Omental fat pad (tissue), 4 donors: ENCODE measurements around the gene DBF4. TPM values are rescaled to one million over a fixed set of nuclear protein-coding genes. Genes with fewer than 3 reads are reported as not detected.
"Not testable (repeated sequence)": the region's sequence is repeated elsewhere in the genome, so short reads cannot be mapped to it uniquely, and the experiment has no call there.

ENCODE experiments used
- ATAC-seq: fragments of 150-250 bp; one replicate; pipeline ENCODE4 v1.9.1; 2016; ENCODE audit warnings: mild to moderate bottlenecking, moderate library complexity; ENCODE audit not compliant: low FRiP score
- DNase-seq: peaks from one replicate; pipeline ENCODE4 v3.0.0-alpha.2; 2019; ENCODE audit warnings: low spot score
- CTCF ChIP-seq, 3 donors: fragments of 450-650 bp; IDR thresholded peaks; one replicate each; pipeline ENCODE4 v1.5.1; 2016 to 2017; ENCODE audit warnings: antibody characterized with exemption in 3 of 3, mild to moderate bottlenecking in 3 of 3, moderate library complexity in 2 of 3
- total RNA-seq, 4 donors: library from RNA; depleted of rRNA; stranded (reverse); fragments of >200 nt; gene quantifications; one replicate each; pipeline ENCODE4 v1.1.0, GENCODE V29; 2016

DBF4 gene
- total RNA-seq, 4 donors from 2014 or later = 7.7 to 21.4 (median 16.1) TPM

DNA sequence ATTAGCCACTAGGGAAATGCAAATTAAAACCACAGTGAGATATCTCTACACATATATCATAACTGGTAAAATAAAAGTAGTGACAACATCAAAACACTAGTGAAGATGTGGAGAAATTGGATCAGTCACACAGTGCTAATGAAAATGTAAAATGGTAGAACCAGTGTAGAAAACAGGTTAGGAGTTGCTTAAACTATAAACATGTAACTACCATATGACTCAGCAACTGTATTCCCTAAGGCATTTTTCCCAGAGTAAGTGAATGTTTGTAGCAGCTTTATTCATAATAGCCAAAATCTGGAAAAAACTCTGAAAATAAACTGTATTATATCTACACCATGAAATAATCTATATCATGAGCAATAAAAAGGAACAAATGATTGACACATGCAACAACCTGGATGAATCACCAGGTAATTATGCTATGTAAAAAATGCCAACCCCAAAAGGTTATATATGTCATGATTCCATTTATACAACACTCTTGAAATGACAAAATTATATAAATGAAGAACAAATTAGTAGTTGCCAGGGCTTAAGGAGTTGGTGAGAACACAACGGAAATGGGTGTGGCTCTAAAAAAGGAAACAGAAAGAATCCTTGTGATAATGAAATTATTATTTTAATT lies 22.9 kb upstream of the DBF4 start:
- DNase-seq (no peak), ATAC-seq (no peak)
- TF ChIP-seq CTCF (IDR thresholded peaks at IDR 0.05) = no peak

DNA sequence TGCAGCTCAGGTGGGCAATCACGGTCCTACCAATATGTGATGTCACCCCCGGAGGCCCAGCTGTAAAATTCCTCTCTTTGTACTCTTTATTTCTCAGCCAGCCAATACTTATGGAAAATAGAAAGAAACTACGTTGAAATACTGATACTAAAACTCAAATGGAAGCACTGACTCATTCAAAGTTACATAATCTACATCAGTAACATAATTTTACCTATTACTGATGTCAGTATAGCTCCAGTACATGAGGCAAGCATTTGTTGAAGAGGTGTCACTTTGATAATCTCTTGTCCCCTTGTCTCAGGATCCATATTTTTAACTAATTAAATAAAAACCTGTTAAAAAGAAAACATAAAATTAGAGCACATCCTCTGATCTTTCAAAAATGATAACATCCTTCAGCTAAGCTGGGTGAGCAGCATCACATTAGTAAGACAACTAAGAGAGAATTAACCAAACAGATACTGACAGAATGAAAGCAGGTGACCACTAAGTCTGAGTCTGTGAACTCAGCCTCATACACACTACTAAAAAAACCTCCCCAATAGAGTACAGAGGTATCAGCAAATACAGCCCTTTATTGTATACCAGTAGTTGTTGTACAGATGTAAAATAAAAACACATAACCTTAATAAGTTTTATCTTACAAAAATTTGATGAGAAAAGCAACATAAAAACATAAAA lies 17.7 kb upstream of the DBF4 start:
- DNase-seq (no peak), ATAC-seq (no peak)
- TF ChIP-seq CTCF (IDR thresholded peaks at IDR 0.05) = no peak

- TF ChIP-seq CTCF (IDR thresholded peaks at IDR 0.05) = no peak
- ATAC-seq (no peak), DNase-seq (no peak)
Measured at GRCh38 chr7:87866089-87866488, 10.2 kb upstream of the DBF4 start.

DNA sequence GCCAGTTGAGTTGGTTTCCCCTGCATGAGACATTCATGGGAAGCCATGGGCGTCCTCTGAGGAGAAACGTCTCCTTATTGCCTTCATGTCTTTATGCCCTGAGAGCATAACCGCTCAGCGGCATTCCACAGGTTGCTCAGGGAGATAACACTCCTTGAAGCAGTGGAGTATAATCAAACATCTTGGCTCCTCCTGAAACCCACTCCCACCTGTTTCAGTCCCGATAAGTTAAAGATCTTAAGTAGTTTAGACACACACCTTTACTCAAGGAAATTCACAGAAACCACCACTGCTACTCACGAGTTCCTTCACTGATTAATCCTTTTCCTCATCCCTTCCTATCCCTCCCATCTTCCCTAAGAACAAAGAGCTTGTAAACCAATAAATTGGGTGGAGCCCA lies 9.8 kb upstream of the DBF4 start:
- DNase-seq, ATAC-seq: not testable (repeated sequence)

DNA sequence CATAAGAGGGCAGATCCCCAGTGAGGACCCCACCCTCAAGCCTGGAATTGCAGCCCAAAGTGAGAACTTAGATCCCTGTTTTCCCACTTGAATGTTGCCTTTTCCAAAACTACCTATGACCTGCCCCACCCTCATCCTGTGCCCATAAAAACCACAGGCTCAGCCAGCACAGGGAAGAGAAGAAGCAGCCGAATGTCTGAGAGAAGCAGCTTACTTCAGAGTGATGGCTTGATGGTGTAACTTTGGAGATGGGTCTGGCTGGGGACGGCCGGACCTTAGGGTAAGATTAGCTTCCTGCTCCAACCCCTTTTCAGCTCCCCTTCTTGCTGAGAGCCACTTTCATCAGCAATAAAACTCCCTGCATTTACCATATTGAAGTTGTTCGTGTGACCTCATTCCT lies 5.8 kb upstream of the DBF4 start:
- no peak for ATAC-seq
- DNase-seq = no peak
- no peak for TF ChIP-seq CTCF (IDR thresholded peaks at IDR 0.05)

DNA sequence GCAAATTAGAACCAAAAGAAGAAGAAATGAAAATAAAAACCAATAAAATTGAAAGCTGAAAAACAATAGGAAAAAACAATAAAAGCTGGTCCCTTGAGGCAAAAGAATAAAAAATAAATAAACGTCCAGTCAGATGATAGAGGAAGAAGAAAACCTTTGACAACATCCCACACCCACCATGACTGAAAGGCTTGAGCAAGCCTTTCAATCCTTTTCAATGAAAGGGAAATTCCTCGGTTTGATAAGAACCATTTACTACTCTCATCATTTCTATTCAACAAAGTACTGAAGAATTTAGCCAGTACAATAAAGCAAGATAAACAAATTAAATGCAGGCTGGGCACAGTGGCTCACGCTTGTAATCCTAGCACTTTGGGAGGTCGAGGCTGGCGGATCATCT lies 3.9 kb upstream of the DBF4 start:
- DNase-seq (no peak), ATAC-seq (no peak)
- TF ChIP-seq CTCF (IDR thresholded peaks at IDR 0.05) = no peak

DNA sequence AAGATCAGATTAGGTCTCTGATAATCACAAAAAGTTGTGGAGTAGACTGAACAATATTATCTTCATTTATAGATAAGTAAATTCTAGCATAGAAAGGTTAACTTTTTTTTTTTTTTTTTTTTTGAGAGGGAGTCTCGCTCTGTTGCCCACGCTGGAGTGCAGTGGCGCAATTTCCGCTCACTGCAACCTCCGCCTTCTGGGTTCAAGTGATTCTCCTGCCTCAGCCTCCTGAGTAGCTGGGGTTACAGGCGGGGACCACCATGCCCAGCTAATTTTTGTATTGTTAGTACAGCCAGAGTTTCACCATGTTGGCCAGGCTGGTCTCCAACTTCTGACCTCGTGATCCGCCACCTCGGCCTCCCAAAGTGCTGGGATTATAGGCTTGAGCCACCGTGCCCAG lies 3.0 kb upstream of the DBF4 start:
- DNase-seq, ATAC-seq: not testable (repeated sequence)

DNA sequence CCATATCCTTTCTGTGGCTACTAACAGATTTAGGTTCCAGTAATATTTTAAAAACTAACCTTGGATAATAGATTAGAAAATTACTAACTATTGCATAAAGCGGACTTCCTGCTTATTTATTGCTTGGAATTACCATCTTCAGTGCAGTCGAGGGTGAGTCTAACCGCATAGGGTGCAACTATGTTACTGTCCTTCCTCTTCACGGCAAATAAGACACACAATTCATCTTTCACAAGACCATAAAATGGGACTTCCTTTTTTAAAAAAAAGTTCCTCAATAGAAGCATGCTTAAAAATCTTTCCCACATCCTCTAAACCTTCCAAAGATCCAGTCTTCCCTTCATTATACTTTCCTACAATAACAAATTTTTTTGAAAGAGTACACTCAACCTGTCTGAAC lies 2.2 kb upstream of the DBF4 start:
- DNase-seq (no peak), ATAC-seq (no peak)
- TF ChIP-seq CTCF (IDR thresholded peaks at IDR 0.05) = no peak
